ENCODE data around the gene RAB5IF.
"Not testable (repeated sequence)": the region's sequence is repeated elsewhere in the genome, so short reads cannot be mapped to it uniquely, and the experiment has no call there.

RAB5IF gene

GRCh38 chr20:36585410-36586125 lies 20.0 kb upstream of the RAB5IF start:
- peak; percentile 69 for DNase-seq (ENCODE audit: low read depth)

GRCh38 chr20:36587388-36588070 lies 18.1 kb upstream of the RAB5IF start:
- DNase-seq (ENCODE audit: low read depth): no peak

- DNase-seq (ENCODE audit: low read depth): no peak
Measured at GRCh38 chr20:36591281-36591680, 14.3 kb upstream of the RAB5IF start.

GRCh38 chr20:36591854-36592641 lies 13.5 kb upstream of the RAB5IF start:
- DNase-seq (ENCODE audit: low read depth): no peak

GRCh38 chr20:36593347-36593929 lies 12.1 kb upstream of the RAB5IF start:
- DNase-seq (ENCODE audit: low read depth): no peak

GRCh38 chr20:36599912-36600345 lies 5.7 kb upstream of the RAB5IF start:
- DNase-seq (ENCODE audit: low read depth): no peak

- DNase-seq (ENCODE audit: low read depth): no peak
Measured at GRCh38 chr20:36601540-36601939, 4.0 kb upstream of the RAB5IF start.

- no peak for DNase-seq (ENCODE audit: low read depth)
Measured at GRCh38 chr20:36604952-36605398, 604 bp upstream of the RAB5IF start.

GRCh38 chr20:36606158-36607066 lies 833 bp downstream of the RAB5IF start:
- DNase-seq (ENCODE audit: low read depth): no peak

GRCh38 chr20:36607586-36608387 lies 2.2 kb downstream of the RAB5IF start:
- no peak for DNase-seq (ENCODE audit: low read depth)

- not testable (repeated sequence) for DNase-seq (ENCODE audit: low read depth)
Measured at GRCh38 chr20:36608388-36608728, 2.8 kb downstream of the RAB5IF start.

- no peak for DNase-seq (ENCODE audit: low read depth)
Measured at GRCh38 chr20:36611625-36612024, 6.0 kb downstream of the RAB5IF start.

GRCh38 chr20:36613974-36614373 lies 8.4 kb downstream of the RAB5IF start:
- DNase-seq (ENCODE audit: low read depth): no peak

GRCh38 chr20:36614781-36615557 lies 9.4 kb downstream of the RAB5IF start:
- DNase-seq (ENCODE audit: low read depth): no peak

- DNase-seq (ENCODE audit: low read depth): no peak
Measured at GRCh38 chr20:36620917-36621316, 15.3 kb downstream of the RAB5IF start.

- DNase-seq (ENCODE audit: low read depth): no peak
Measured at GRCh38 chr20:36623444-36623843, 17.9 kb downstream of the RAB5IF start.

- DNase-seq (ENCODE audit: low read depth): no peak
Measured at GRCh38 chr20:36624068-36624943, 18.7 kb downstream of the RAB5IF start.

- DNase-seq (ENCODE audit: low read depth): no peak
Measured at GRCh38 chr20:36624944-36625324, 19.4 kb downstream of the RAB5IF start.

GRCh38 chr20:36628076-36628475 lies 22.5 kb downstream of the RAB5IF start:
- DNase-seq (ENCODE audit: low read depth): no peak
